H1 (cell line): Measurements from ENCODE around the gene LMNTD2. TPM values are rescaled to one million over a fixed set of nuclear protein-coding genes. Genes with fewer than 3 reads are reported as not detected.

Source experiments
- CTCF ChIA-PET: fragments of 300-600 bp; sonication (Branson Sonifier 250); formaldehyde crosslinking; loops from one replicate; lab custom pipeline; 2021; ENCODE audit not compliant: partially characterized antibody; lab: Charles Lee
- POLR2A ChIA-PET: fragments of 300-600 bp; sonication (Branson Sonifier 250); formaldehyde crosslinking; loops from one replicate; lab custom pipeline; 2021; ENCODE audit warnings: inconsistent platforms; ENCODE audit not compliant: partially characterized antibody; lab: Charles Lee
- DNase-seq, 2 experiments: peaks; one replicate each; pipeline versions ENCODE4 v3.0.0 to v3.0.0-alpha.2; 2010 to 2022; ENCODE audit warnings: low spot score in 2 of 2, low read depth in 1 of 2, mixed read lengths in 1 of 2
- FAIRE-seq: peaks from 2 replicates; lab custom pipeline; 2011; peaks lifted over from hg19 to GRCh38; lab: Jason Lieb, UNC
- H2AFZ ChIP-seq: 2 replicates; pipeline ENCODE4 v1.8.1; 2012; ENCODE audit warnings: low read length, inconsistent platforms
- H2AK5ac ChIP-seq: 2 replicates; pipeline ENCODE4 v1.6.1; 2013; ENCODE audit warnings: low read depth, low read length
- H2BK120ac ChIP-seq: replicated peaks from 2 replicates; pipeline ENCODE3; 2013; ENCODE audit warnings: low read depth, low read length, inconsistent platforms
- H2BK12ac ChIP-seq: 2 replicates; pipeline ENCODE4 v1.6.1; 2013; ENCODE audit warnings: low read depth, low read length
- H2BK15ac ChIP-seq: 2 replicates; pipeline ENCODE4 v1.6.1; 2013; ENCODE audit warnings: low read length
- H2BK20ac ChIP-seq: 2 replicates; pipeline ENCODE4 v1.6.1; 2013; ENCODE audit warnings: low read length
- H2BK5ac ChIP-seq: 2 replicates; pipeline ENCODE4 v1.6.1; 2013; ENCODE audit warnings: low read depth, low read length
- H3K14ac ChIP-seq: 2 replicates; pipeline ENCODE4 v1.6.1; 2013; ENCODE audit warnings: inconsistent platforms; ENCODE audit not compliant: insufficient read length
- H3K18ac ChIP-seq: 2 replicates; pipeline ENCODE4 v1.6.1; 2013; ENCODE audit warnings: low read length; ENCODE audit errors: extremely low read depth
- H3K23ac ChIP-seq: 2 replicates; pipeline ENCODE4 v1.6.1; 2013; ENCODE audit warnings: inconsistent platforms; ENCODE audit not compliant: insufficient read length
- H3K23me2 ChIP-seq: 2 replicates; pipeline ENCODE4 v1.6.1; 2013; ENCODE audit warnings: low read depth, low read length
- H3K27ac ChIP-seq: 2 replicates; pipeline ENCODE4 v1.6.1; 2011; ENCODE audit warnings: low read depth, low read length, inconsistent platforms
- H3K27me3 ChIP-seq, 4 experiments: replicated peaks in 1 of 4; 1 replicate in 1 of 4; 2 replicates in 3 of 4; pipeline versions ENCODE4 v1.6.1 to v1.8.1; 2011 to 2013; ENCODE audit warnings: low read length in 3 of 4, mild to moderate bottlenecking in 3 of 4, inconsistent platforms in 2 of 4, mixed read lengths in 2 of 4, moderate library complexity in 1 of 4; ENCODE audit not compliant: control insufficient read depth in 3 of 4, insufficient read depth in 3 of 4; ENCODE audit errors: extremely low read depth in 1 of 4
- H3K36me3 ChIP-seq, 4 experiments: 2 replicates each; pipeline versions ENCODE4 v1.6.1 to v1.8.1; 2011 to 2013; ENCODE audit warnings: mild to moderate bottlenecking in 4 of 4, low read length in 3 of 4, moderate library complexity in 2 of 4, control low read depth in 1 of 4, inconsistent platforms in 1 of 4; ENCODE audit not compliant: insufficient read depth in 4 of 4, control insufficient read depth in 2 of 4
- H3K4ac ChIP-seq: replicated peaks from 2 replicates; pipeline ENCODE3; 2013; ENCODE audit warnings: low read length, low read depth, mixed read lengths, inconsistent platforms; ENCODE audit not compliant: insufficient read length
- H3K4me1 ChIP-seq, 4 experiments: replicated peaks in 1 of 4; 1 replicate in 1 of 4; 2 replicates in 3 of 4; pipeline versions ENCODE4 v1.6.1 to v1.8.1; 2011 to 2013; ENCODE audit warnings: low read length in 3 of 4, inconsistent platforms in 2 of 4, mixed read lengths in 1 of 4; ENCODE audit not compliant: insufficient read depth in 4 of 4, control insufficient read depth in 3 of 4
- H3K4me2 ChIP-seq, 2 experiments: 2 replicates each; pipeline versions ENCODE4 v1.6.1 to v1.8.1; 2011 to 2013; ENCODE audit warnings: low read depth in 2 of 2, low read length in 2 of 2, control low read depth in 1 of 2, inconsistent platforms in 1 of 2, mild to moderate bottlenecking in 1 of 2; ENCODE audit not compliant: insufficient read depth in 1 of 2
- H3K4me3 ChIP-seq, 4 experiments: fragments of 200-600, 300-600 bp in 1 of 4; sonication (generic), shearing (Covaris generic), sonication (Bioruptor Twin) in 1 of 4; 2 replicates each; pipeline versions ENCODE4 v1.5.1 to v1.8.1; 2011 to 2016; ENCODE audit warnings: low read length in 4 of 4, low read depth in 3 of 4, control low read depth in 2 of 4, inconsistent platforms in 2 of 4, mild to moderate bottlenecking in 2 of 4, mixed read lengths in 1 of 4, moderate library complexity in 1 of 4; ENCODE audit not compliant: insufficient read depth in 2 of 4; ENCODE audit errors: extremely low read depth in 1 of 4
- H3K56ac ChIP-seq: replicated peaks from 2 replicates; pipeline ENCODE3; 2013; ENCODE audit warnings: low read depth, mild to moderate bottlenecking, mixed read lengths, low read length, inconsistent platforms; ENCODE audit not compliant: insufficient read length
- H3K79me1 ChIP-seq: 2 replicates; pipeline ENCODE4 v1.6.1; 2013; ENCODE audit warnings: low read depth, low read length, control low read depth
- H3K79me2 ChIP-seq, 2 experiments: 2 replicates each; pipeline versions ENCODE4 v1.6.1 to v1.8.1; 2012 to 2013; ENCODE audit warnings: low read length in 2 of 2, mild to moderate bottlenecking in 2 of 2, inconsistent platforms in 1 of 2; ENCODE audit not compliant: insufficient read depth in 2 of 2, control insufficient read depth in 1 of 2
- H3K9ac ChIP-seq, 4 experiments: replicated peaks in 1 of 4; 1 replicate in 1 of 4; 2 replicates in 3 of 4; pipeline versions ENCODE4 v1.6.1 to v1.8.1; 2011 to 2013; ENCODE audit warnings: low read depth in 3 of 4, low read length in 3 of 4, control low read depth in 2 of 4, mild to moderate bottlenecking in 2 of 4, moderate library complexity in 2 of 4, inconsistent platforms in 1 of 4; ENCODE audit errors: extremely low read depth in 1 of 4
- H3K9me3 ChIP-seq, 2 experiments: 2 replicates each; pipeline versions ENCODE4 v1.6.1 to v1.8.1; 2012 to 2013; ENCODE audit warnings: mild to moderate bottlenecking in 2 of 2, moderate library complexity in 2 of 2, control low read depth in 1 of 2, inconsistent platforms in 1 of 2, low read depth in 1 of 2, low read length in 1 of 2, mixed read lengths in 1 of 2; ENCODE audit not compliant: insufficient read depth in 2 of 2
- H4K20me1 ChIP-seq, 2 experiments: replicated peaks in 1 of 2; 2 replicates each; pipeline versions ENCODE3 to v1.8.1; 2011 to 2013; ENCODE audit warnings: inconsistent platforms in 2 of 2, low read length in 2 of 2, mild to moderate bottlenecking in 1 of 2; ENCODE audit not compliant: insufficient read depth in 2 of 2, control insufficient read depth in 1 of 2
- H4K5ac ChIP-seq: 2 replicates; pipeline ENCODE4 v1.6.1; 2013; ENCODE audit warnings: low read length, low read depth, mixed read lengths, inconsistent platforms; ENCODE audit not compliant: insufficient read length
- H4K8ac ChIP-seq: 2 replicates; pipeline ENCODE4 v1.8.0; 2013; ENCODE audit warnings: mild to moderate bottlenecking, moderate library complexity, low read length, inconsistent platforms; ENCODE audit not compliant: insufficient read depth; ENCODE audit errors: extremely low read depth
- H4K91ac ChIP-seq: replicated peaks from 2 replicates; pipeline ENCODE3; 2013; ENCODE audit warnings: low read length, mixed read lengths, inconsistent platforms; ENCODE audit not compliant: insufficient read length
- CBX8 ChIP-seq: fragments of 300-800, 300-1000 bp; sonication (generic); IDR thresholded peaks from 2 replicates; pipeline ENCODE4 v1.7.1; 2016; ENCODE audit warnings: low read depth, low read length, borderline replicate concordance
- CTCF ChIP-seq, 3 experiments: IDR thresholded peaks; 1 replicate in 2 of 3; 2 replicates in 1 of 3; pipeline versions ENCODE4 v1.5.1 to v1.6.1; 2011; ENCODE audit warnings: low read length in 3 of 3, mild to moderate bottlenecking in 3 of 3, inconsistent platforms in 2 of 3, low read depth in 1 of 3, moderate library complexity in 1 of 3; ENCODE audit not compliant: insufficient read depth in 1 of 3; ENCODE audit errors: control extremely low read depth in 1 of 3
- KDM5A ChIP-seq: fragments of 200-600 bp; IDR thresholded peaks from 2 replicates; pipeline ENCODE4 v1.7.1; 2012; ENCODE audit warnings: mild to moderate bottlenecking, low read length, inconsistent platforms, mixed read lengths
- MAFK ChIP-seq: IDR thresholded peaks from 2 replicates; pipeline ENCODE4 v1.6.1; 2012; ENCODE audit warnings: low read depth, mild to moderate bottlenecking, improper control_type of control experiment, low read length
- PHF8 ChIP-seq: fragments of 200-600 bp; sonication (generic); conservative IDR thresholded peaks from 2 replicates; pipeline ENCODE4 v1.7.1; 2012; ENCODE audit warnings: low read depth, mild to moderate bottlenecking, inconsistent platforms, low read length, moderate library complexity
- POLR2AphosphoS5 ChIP-seq: IDR thresholded peaks from 2 replicates; pipeline ENCODE4 v1.6.1; 2011; ENCODE audit warnings: low read depth, low read length
- TAF1 ChIP-seq: IDR thresholded peaks from 2 replicates; pipeline ENCODE4 v1.6.1; 2011; ENCODE audit warnings: mild to moderate bottlenecking, low read depth, low read length
- WGBS, 2 experiments: shearing (Covaris generic) in 1 of 2; methylation state at CpG; one replicate each; pipeline versions ENCODE4 v1.1.6 to v1.1.7; 2013 to 2015; ENCODE audit warnings: low lambda C conversion rate in 2 of 2, mixed read lengths in 2 of 2, inconsistent platforms in 1 of 2, low coverage in 1 of 2, missing lambda C conversion rate in 1 of 2; ENCODE audit not compliant: insufficient replicate concordance in 2 of 2, insufficient coverage in 1 of 2, insufficient read length in 1 of 2; ENCODE audit errors: extremely low coverage in 1 of 2, missing lambda C conversion rate in 1 of 2; 5-methylcytosine and 5-hydroxymethylcytosine counted together
- polyA plus RNA-seq, 7 experiments: library from polyadenylated mRNA; depleted of rRNA in 3 of 7; stranded (reverse) in 5 of 7; unstranded in 2 of 7; fragments of >200 nt in 5 of 7; fragments of 200-250 nt in 2 of 7; gene quantifications; 1 replicate in 5 of 7; 2 replicates in 1 of 7; 4 replicates in 1 of 7; pipeline versions ENCODE4 v1.2.1 to v1.2.3, GENCODE V29; 2011 to 2013; ENCODE audit warnings: missing spikeins in 2 of 7, mixed read lengths in 2 of 7
- total RNA-seq: library from RNA; stranded (reverse); fragmentation: NEBNext Ultra II Directional; extraction: Animal tissue kit (Norgen Biotek cat#: 25700); gene quantifications from 2 replicates; pipeline ENCODE4 v1.2.1, GENCODE V29; 2021

The LMNTD2 gene
- total and polyA plus RNA-seq, 2 of the 8 experiments (the other 6 are each of a cell fraction or from before 2014, with no cell fraction given), result 1.6 to 3.1 TPM

GRCh38 chr11:603154-603553, 42.6 kb upstream of the LMNTD2 start:
- H3K27me3 ChIP-seq, result no peaks in the 10 kb centered on the region
- FAIRE-seq, result no peak
- H2AK5ac ChIP-seq, result no peak overlapping the region
- ChIA-PET POLR2A (no interaction called here), CTCF (interaction anchor here (0.7 to 1.8 kb wide), 4 partner anchors 9 to 38 kb away, joined by 3 read pairs; no protein-coding TSS in a partner anchor)
- peaks cover 30 to 79% (median 57%) of the 10 kb centered on the region in 4 experiments for H3K36me3 ChIP-seq
- TF ChIP-seq TAF1, result no peak
- no peak for TF ChIP-seq KDM5A
- no peak for TF ChIP-seq MAFK
- no peak for TF ChIP-seq CBX8
- TF ChIP-seq POLR2AphosphoS5, result no peak
- no peak for TF ChIP-seq CTCF (IDR thresholded peaks at IDR 0.05; ENCODE audit: control extremely low read depth in 1 of 3, insufficient read depth in 1 of 3, low read depth in 1 of 3, low read length in 3 of 3)
- TF ChIP-seq PHF8, result no peak
- H3K9me3 ChIP-seq, result no peaks in the 10 kb centered on the region
- H3K4me3 ChIP-seq, result no peak overlapping the region
- no peaks in the 10 kb centered on the region for H3K23me2 ChIP-seq
- no peaks in the 10 kb centered on the region for H3K79me2 ChIP-seq
- H3K4ac ChIP-seq, result no peak overlapping the region
- no peak overlapping the region for H2BK20ac ChIP-seq
- DNase-seq, result no peak
- no peak overlapping the region for H2BK12ac ChIP-seq
- H4K91ac ChIP-seq, result no peak overlapping the region
- peaks cover 4 to 15% of the 10 kb centered on the region in 2 experiments for H4K20me1 ChIP-seq
- no peak overlapping the region for H2BK120ac ChIP-seq
- H3K56ac ChIP-seq, result no peak overlapping the region
- no peak overlapping the region; a peak in 1 of 7 replicates for H3K9ac ChIP-seq
- H4K8ac ChIP-seq, result no peak overlapping the region
- H3K14ac ChIP-seq, result no peak overlapping the region
- no peaks in the 10 kb centered on the region for H3K4me1 ChIP-seq
- H2BK15ac ChIP-seq, result no peak overlapping the region
- no peak overlapping the region for H3K4me2 ChIP-seq
- 95% methylated on average over 13 of the region's 13 CpGs; no CpG with 5 or more reads in 1 of the 2 experiments for WGBS, 2 experiments
- no peak overlapping the region for H2AFZ ChIP-seq
- H2BK5ac ChIP-seq, result no peak overlapping the region
- no peak overlapping the region; the same call in 1 of the 2 replicates for H3K27ac ChIP-seq
- no peak overlapping the region for H3K23ac ChIP-seq
- no peak overlapping the region for H3K18ac ChIP-seq
- H3K79me1 ChIP-seq, result peaks cover 4% of the 10 kb centered on the region; the same call in 1 of the 2 replicates
- no peak overlapping the region for H4K5ac ChIP-seq
